ENCODE results near the gene LARGE1.

LARGE1 gene

GRCh38 chr22:33909911-33910310, 10.4 kb downstream of the LARGE1 start:
- DNase-seq: no peak

GRCh38 chr22:33909075-33909458, 11.2 kb downstream of the LARGE1 start:
- no peak for DNase-seq

- no peak for DNase-seq
These were observed 11.9 kb downstream of the LARGE1 start for GRCh38 chr22:33908171-33909074.

- DNase-seq: no peak
These were observed 13.3 kb downstream of the LARGE1 start for GRCh38 chr22:33906954-33907353.

- no peak for DNase-seq
These were observed 13.8 kb downstream of the LARGE1 start for GRCh38 chr22:33906475-33906874.

GRCh38 chr22:33903012-33903411, 17.3 kb downstream of the LARGE1 start:
- no peak for DNase-seq

GRCh38 chr22:33902073-33902472, 18.2 kb downstream of the LARGE1 start:
- no peak for DNase-seq

- no peak for DNase-seq
These were observed 22.2 kb downstream of the LARGE1 start for GRCh38 chr22:33898121-33898520.

GRCh38 chr22:33897448-33897835, 22.8 kb downstream of the LARGE1 start:
- DNase-seq: no peak

- DNase-seq: no peak
These were observed 23.5 kb downstream of the LARGE1 start for GRCh38 chr22:33896575-33897447.

- DNase-seq: no peak
These were observed 24.1 kb downstream of the LARGE1 start for GRCh38 chr22:33896154-33896553.

GRCh38 chr22:33895444-33895843, 24.8 kb downstream of the LARGE1 start:
- DNase-seq: no peak

GRCh38 chr22:33894515-33894914, 25.8 kb downstream of the LARGE1 start:
- DNase-seq: no peak

GRCh38 chr22:33894036-33894435, 26.2 kb downstream of the LARGE1 start:
- no peak for DNase-seq

GRCh38 chr22:33893512-33893911, 26.8 kb downstream of the LARGE1 start:
- no peak for DNase-seq

- no peak for DNase-seq
These were observed 28.3 kb downstream of the LARGE1 start for GRCh38 chr22:33891992-33892391.

- DNase-seq: no peak
These were observed 28.8 kb downstream of the LARGE1 start for GRCh38 chr22:33891455-33891854.

GRCh38 chr22:33889748-33890147, 30.5 kb downstream of the LARGE1 start:
- no peak for DNase-seq

- DNase-seq: no peak
These were observed 31.5 kb downstream of the LARGE1 start for GRCh38 chr22:33888821-33889220.

- no peak for DNase-seq
These were observed 33.1 kb downstream of the LARGE1 start for GRCh38 chr22:33887173-33887572.

GRCh38 chr22:33886696-33887095, 33.6 kb downstream of the LARGE1 start:
- DNase-seq: no peak

- DNase-seq: no peak
These were observed 35.4 kb downstream of the LARGE1 start for GRCh38 chr22:33884829-33885228.

GRCh38 chr22:33883961-33884808, 36.1 kb downstream of the LARGE1 start:
- no peak for DNase-seq

All from activated CD4-positive, CD25-positive, alpha-beta regulatory T cell (primary cell).